HCT116 (cell line): ENCODE results near the gene PGPEP1. TPM values are rescaled to one million over a fixed set of nuclear protein-coding genes. Genes with fewer than 3 reads are reported as not detected.
A peak's percentile ranks its signal among the peaks of the same experiment; 100 is the strongest.

Source experiments
- ATAC-seq: fragments of 200-7000 bp; cut with Tn5 transposase; 2 replicates; pipeline ENCODE4 v1.9.1; 2020; ENCODE audit warnings: mild to moderate bottlenecking, moderate library complexity
- BruUV-seq: library from RNA; stranded (reverse); fragments of 400-500 nt; replicated peaks from 2 replicates; lab custom pipeline; 2021; lab: Mats Ljungman, UMichigan
- CTCF ChIA-PET: fragments of 300-600 bp; sonication (Branson Sonifier 250); formaldehyde crosslinking; loops from one replicate; lab custom pipeline; 2021; ENCODE audit warnings: antibody characterized with exemption; lab: Charles Lee
- POLR2A ChIA-PET: fragments of 300-600, 350-600 bp; sonication (Branson Sonifier 250); formaldehyde crosslinking; loops from one replicate; lab custom pipeline; 2021; ENCODE audit warnings: antibody characterized with exemption; lab: Charles Lee
- RAD21 ChIA-PET, 2 experiments: fragments of 300-600 bp; sonication (Branson Sonifier 250); formaldehyde crosslinking; loops; one replicate each; lab custom pipeline; 2023; ENCODE audit warnings: low total read pairs in 2 of 2; ENCODE audit not compliant: uncharacterized antibody in 2 of 2, unreplicated experiment in 2 of 2, low non-redundant PET in 1 of 2; lab: Charles Lee
- DNase-seq: peaks from one replicate; pipeline ENCODE4 v3.0.0-alpha.2; 2010; ENCODE audit warnings: low read depth, low spot score
- H2AFZ ChIP-seq: fragments of 200-600 bp; shearing (Covaris generic), sonication (generic); 2 replicates; pipeline ENCODE4 v1.6.1; 2017; ENCODE audit warnings: low read depth, mixed run types, mixed read lengths, antibody characterized with exemption, low read length; ENCODE audit not compliant: poor library complexity, severe bottlenecking
- H3K27ac ChIP-seq: 2 replicates; pipeline ENCODE4 v1.5.1; 2012; ENCODE audit warnings: low read depth, low read length
- H3K27me3 ChIP-seq: fragments of 200-600 bp; sonication (generic); 2 replicates; pipeline ENCODE4 v1.6.1; 2016; ENCODE audit warnings: mixed run types, low read length, mixed read lengths; ENCODE audit not compliant: insufficient read depth
- H3K36me3 ChIP-seq, 2 experiments: fragments of 200-500 bp in 1 of 2; fragments of 200-600 bp in 1 of 2; sonication (Bioruptor generic) in 1 of 2; sonication (generic) in 1 of 2; 2 replicates each; pipeline versions ENCODE4 v1.5.1 to v1.6.1; 2014 to 2016; ENCODE audit warnings: low read length in 2 of 2, inconsistent platforms in 1 of 2, mixed read lengths in 1 of 2, mixed run types in 1 of 2; ENCODE audit not compliant: insufficient read depth in 2 of 2, control insufficient read depth in 1 of 2
- H3K4me1 ChIP-seq, 2 experiments: fragments of 200-600 bp in 1 of 2; sonication (generic) in 1 of 2; 2 replicates each; pipeline versions ENCODE4 v1.5.1 to v1.6.1; 2012 to 2017; ENCODE audit warnings: low read length in 2 of 2, inconsistent platforms in 1 of 2, mild to moderate bottlenecking in 1 of 2, mixed read lengths in 1 of 2, mixed run types in 1 of 2, moderate library complexity in 1 of 2; ENCODE audit not compliant: insufficient read depth in 2 of 2, control insufficient read depth in 1 of 2
- H3K4me2 ChIP-seq: fragments of 200-600 bp; sonication (generic); 2 replicates; pipeline ENCODE4 v1.6.1; 2017; ENCODE audit warnings: mixed run types, low read length, mixed read lengths
- H3K4me3 ChIP-seq, 2 experiments: fragments of 200-600 bp in 1 of 2; sonication (generic) in 1 of 2; replicated peaks in 1 of 2; 2 replicates each; pipeline ENCODE4 v1.5.1; 2011 to 2016; ENCODE audit warnings: low read length in 2 of 2, control low read depth in 1 of 2, low read depth in 1 of 2, mild to moderate bottlenecking in 1 of 2, mixed read lengths in 1 of 2, mixed run types in 1 of 2
- H3K79me2 ChIP-seq: fragments of 200-600 bp; sonication (generic); 2 replicates; pipeline ENCODE4 v1.6.1; 2017; ENCODE audit warnings: mild to moderate bottlenecking, mixed run types, low read length, moderate library complexity, mixed read lengths; ENCODE audit not compliant: insufficient read depth
- H3K9ac ChIP-seq: fragments of 200-600 bp; sonication (generic); 2 replicates; pipeline ENCODE4 v1.6.1; 2016; ENCODE audit warnings: low read length, mixed read lengths
- H3K9me2 ChIP-seq: fragments of 200-600 bp; sonication (generic), shearing (Covaris generic); 2 replicates; pipeline ENCODE4 v1.6.1; 2017; ENCODE audit warnings: mixed run types, mild to moderate bottlenecking, moderate library complexity; ENCODE audit not compliant: insufficient read depth
- H3K9me3 ChIP-seq, 2 experiments: fragments of 200-500 bp in 1 of 2; fragments of 200-600 bp in 1 of 2; sonication (Bioruptor generic) in 1 of 2; sonication (generic) in 1 of 2; 2 replicates each; pipeline ENCODE4 v1.6.1; 2014 to 2017; ENCODE audit warnings: low read length in 2 of 2, mixed read lengths in 2 of 2, inconsistent platforms in 1 of 2, low read depth in 1 of 2, mild to moderate bottlenecking in 1 of 2, mixed run types in 1 of 2, moderate library complexity in 1 of 2; ENCODE audit not compliant: control insufficient read depth in 1 of 2, insufficient read depth in 1 of 2
- H4K20me1 ChIP-seq: fragments of 200-600 bp; sonication (generic), shearing (Covaris generic); 2 replicates; pipeline ENCODE4 v1.6.1; 2017; ENCODE audit warnings: mixed run types, mild to moderate bottlenecking, moderate library complexity; ENCODE audit not compliant: insufficient read depth
- CBX3 ChIP-seq: IDR thresholded peaks from 2 replicates; pipeline ENCODE4 v1.6.1; 2012; ENCODE audit warnings: low read depth
- EZH2 ChIP-seq: fragments of 200-600 bp; sonication (generic); IDR thresholded peaks from 2 replicates; pipeline ENCODE4 v1.6.1; 2017; ENCODE audit warnings: antibody characterized with exemption, mixed run types
- EZH2phosphoT487 ChIP-seq: fragments of 200-600 bp; IDR thresholded peaks from 2 replicates; pipeline ENCODE4 v1.6.1; 2018; ENCODE audit warnings: antibody characterized with exemption, borderline replicate concordance
- JUND ChIP-seq: IDR thresholded peaks from 2 replicates; pipeline ENCODE4 v1.6.1; 2012
- POLR2A ChIP-seq: IDR thresholded peaks from 2 replicates; pipeline ENCODE4 v1.7.0; 2011; ENCODE audit warnings: borderline replicate concordance; ENCODE audit not compliant: insufficient read depth, insufficient read length; ENCODE audit errors: extremely low read depth
- POLR2AphosphoS5 ChIP-seq: IDR thresholded peaks from 2 replicates; pipeline ENCODE4 v1.6.1; 2011; ENCODE audit warnings: mild to moderate bottlenecking, low read depth, low read length, moderate library complexity
- RAD21 ChIP-seq: IDR thresholded peaks from 2 replicates; pipeline ENCODE4 v1.6.1; 2012; ENCODE audit warnings: low read depth, mild to moderate bottlenecking
- SIN3A ChIP-seq: IDR thresholded peaks from 2 replicates; pipeline ENCODE4 v1.6.1; 2012; ENCODE audit warnings: low read depth
- SRF ChIP-seq: IDR thresholded peaks from 2 replicates; pipeline ENCODE4 v1.6.1; 2012; ENCODE audit warnings: low read depth
- YY1 ChIP-seq: IDR thresholded peaks from 2 replicates; pipeline ENCODE4 v1.6.1; 2011; ENCODE audit warnings: low read length, low read depth, moderate library complexity, mild to moderate bottlenecking; ENCODE audit not compliant: insufficient replicate concordance; ENCODE audit errors: extremely low read depth
- ZFX ChIP-seq: fragments of 450-650 bp; IDR thresholded peaks from 2 replicates; pipeline ENCODE4 v1.6.1; 2017
- ZNF274 ChIP-seq: fragments of 200-500 bp; sonication (Bioruptor generic); IDR thresholded peaks from 2 replicates; pipeline ENCODE4 v1.6.1; 2014; ENCODE audit warnings: mild to moderate bottlenecking, low read depth, low read length, inconsistent platforms
- intact Hi-C: fragments of 100-400 bp; cut with micrococcal nuclease; formaldehyde crosslinking; loops from 2 replicates; pipeline ENCODE4 v1.10.0; 2022
- total RNA-seq: library from RNA; stranded (reverse); gene quantifications from one replicate; pipeline ENCODE4 v1.2.1, GENCODE V29; 2021; ENCODE audit not compliant: unreplicated experiment
- TF ChIP-seq, protein P1 (sequence below): IDR thresholded peaks from 2 replicates; pipeline ENCODE4 v1.6.1; 2012
- TF ChIP-seq, protein P2 (sequence below): IDR thresholded peaks from 2 replicates; pipeline ENCODE4 v1.6.1; 2011; ENCODE audit warnings: mild to moderate bottlenecking, low read length, moderate library complexity; ENCODE audit not compliant: insufficient replicate concordance; ENCODE audit errors: extremely low read depth
- TF ChIP-seq, protein P3 (sequence below), 3 experiments: fragments of 200-600 bp in 1 of 3; sonication (generic) in 1 of 3; IDR thresholded peaks in 2 of 3; conservative IDR thresholded peaks in 1 of 3; 2 replicates each; pipeline ENCODE4 v1.5.1; 2012 to 2017; ENCODE audit warnings: low read depth in 2 of 3, low read length in 2 of 3, antibody characterized with exemption in 1 of 3, borderline replicate concordance in 1 of 3, control low read depth in 1 of 3, mild to moderate bottlenecking in 1 of 3, mixed read lengths in 1 of 3, mixed run types in 1 of 3, moderate library complexity in 1 of 3; ENCODE audit not compliant: insufficient read depth in 1 of 3
- TF ChIP-seq, protein P4 (sequence below): IDR thresholded peaks from 2 replicates; pipeline ENCODE4 v1.6.1; 2012

The PGPEP1 gene
- total RNA-seq, 1 experiment from 2014 or later: 30.9 TPM

DNA sequence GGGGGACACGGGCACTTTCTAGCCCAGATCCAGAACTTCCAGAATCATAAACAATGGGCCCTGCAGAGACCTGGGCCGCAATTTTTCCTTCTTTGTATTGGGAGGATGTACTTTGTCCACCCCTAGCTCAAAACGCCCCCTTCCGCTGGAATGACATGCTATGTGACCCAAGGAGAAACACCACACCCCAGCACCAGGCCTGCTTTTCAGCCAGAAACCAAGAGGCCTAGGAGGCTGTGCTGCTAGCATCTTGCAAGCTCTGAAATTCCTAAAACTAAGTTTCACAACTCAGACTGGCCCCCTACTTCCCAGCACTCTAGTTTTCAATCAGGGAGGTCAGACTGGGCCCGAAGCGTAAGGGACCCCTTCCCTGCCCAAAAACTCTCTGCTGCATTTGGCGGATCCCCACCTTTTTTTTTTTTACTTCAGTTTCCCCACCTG lies 18.1 kb upstream of the PGPEP1 start:
- intact Hi-C loops: loop anchor here (10.0 kb wide), 1 partner anchor 118 kb away; the partner anchor contains the start of gene RAB3A
- TSS peak; percentile 71 for BruUV-seq

More for the DNA sequence above, 18.1 kb upstream of the PGPEP1 start:
- ChIA-PET RAD21 (interaction anchor here (0.6 to 1.9 kb wide), 6 partner anchors 18 to 349 kb away, joined by 3 to 6 read pairs (median 4); no protein-coding TSS in a partner anchor), POLR2A (interaction anchor here (0.7 to 3.7 kb wide), 11 partner anchors 12 to 92 kb away, joined by 3 to 52 read pairs (median 4); partner anchors contain the start of genes GDF15, IQCN and JUND), CTCF (interaction anchor here (0.6 to 2.5 kb wide), 6 partner anchors 18 to 134 kb away, joined by 3 to 36 read pairs (median 4); partner anchors contain the start of gene JUND)
- Histone ChIP-seq H3K79me2 (peaks cover 55% of the 10 kb centered on the region), H3K4me2 (peak overlapping the region; percentile 87), H4K20me1 (no peaks in the 10 kb centered on the region), H3K27me3 (no peaks in the 10 kb centered on the region), H3K9me3 (no peaks in the 10 kb centered on the region), H3K9ac (peak overlapping the region; percentile 98), H3K9me2 (no peaks in the 10 kb centered on the region), H3K27ac (peak overlapping the region; percentile 93), H2AFZ (no peak overlapping the region), H3K4me1 (peaks cover 54 to 57% of the 10 kb centered on the region in 2 experiments), H3K4me3 (peak overlapping the region; percentile 78 to 97), H3K36me3 (peaks cover 2 to 12% of the 10 kb centered on the region in 2 experiments; a peak in 1 of 4 replicates)
- DNase-seq (no peak), ATAC-seq (no peak; the same call in 1 of the 2 replicates)
- TF ChIP-seq RAD21: peak; percentile 53
- TF ChIP-seq YY1: no peak
- TF ChIP-seq EZH2phosphoT487: no peak
- TF ChIP-seq, protein P1, sequence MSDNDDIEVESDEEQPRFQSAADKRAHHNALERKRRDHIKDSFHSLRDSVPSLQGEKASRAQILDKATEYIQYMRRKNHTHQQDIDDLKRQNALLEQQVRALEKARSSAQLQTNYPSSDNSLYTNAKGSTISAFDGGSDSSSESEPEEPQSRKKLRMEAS: no peak
- TF ChIP-seq, protein P2, sequence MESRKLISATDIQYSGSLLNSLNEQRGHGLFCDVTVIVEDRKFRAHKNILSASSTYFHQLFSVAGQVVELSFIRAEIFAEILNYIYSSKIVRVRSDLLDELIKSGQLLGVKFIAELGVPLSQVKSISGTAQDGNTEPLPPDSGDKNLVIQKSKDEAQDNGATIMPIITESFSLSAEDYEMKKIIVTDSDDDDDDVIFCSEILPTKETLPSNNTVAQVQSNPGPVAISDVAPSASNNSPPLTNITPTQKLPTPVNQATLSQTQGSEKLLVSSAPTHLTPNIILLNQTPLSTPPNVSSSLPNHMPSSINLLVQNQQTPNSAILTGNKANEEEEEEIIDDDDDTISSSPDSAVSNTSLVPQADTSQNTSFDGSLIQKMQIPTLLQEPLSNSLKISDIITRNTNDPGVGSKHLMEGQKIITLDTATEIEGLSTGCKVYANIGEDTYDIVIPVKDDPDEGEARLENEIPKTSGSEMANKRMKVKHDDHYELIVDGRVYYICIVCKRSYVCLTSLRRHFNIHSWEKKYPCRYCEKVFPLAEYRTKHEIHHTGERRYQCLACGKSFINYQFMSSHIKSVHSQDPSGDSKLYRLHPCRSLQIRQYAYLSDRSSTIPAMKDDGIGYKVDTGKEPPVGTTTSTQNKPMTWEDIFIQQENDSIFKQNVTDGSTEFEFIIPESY: no peak
- TF ChIP-seq, protein P3, sequence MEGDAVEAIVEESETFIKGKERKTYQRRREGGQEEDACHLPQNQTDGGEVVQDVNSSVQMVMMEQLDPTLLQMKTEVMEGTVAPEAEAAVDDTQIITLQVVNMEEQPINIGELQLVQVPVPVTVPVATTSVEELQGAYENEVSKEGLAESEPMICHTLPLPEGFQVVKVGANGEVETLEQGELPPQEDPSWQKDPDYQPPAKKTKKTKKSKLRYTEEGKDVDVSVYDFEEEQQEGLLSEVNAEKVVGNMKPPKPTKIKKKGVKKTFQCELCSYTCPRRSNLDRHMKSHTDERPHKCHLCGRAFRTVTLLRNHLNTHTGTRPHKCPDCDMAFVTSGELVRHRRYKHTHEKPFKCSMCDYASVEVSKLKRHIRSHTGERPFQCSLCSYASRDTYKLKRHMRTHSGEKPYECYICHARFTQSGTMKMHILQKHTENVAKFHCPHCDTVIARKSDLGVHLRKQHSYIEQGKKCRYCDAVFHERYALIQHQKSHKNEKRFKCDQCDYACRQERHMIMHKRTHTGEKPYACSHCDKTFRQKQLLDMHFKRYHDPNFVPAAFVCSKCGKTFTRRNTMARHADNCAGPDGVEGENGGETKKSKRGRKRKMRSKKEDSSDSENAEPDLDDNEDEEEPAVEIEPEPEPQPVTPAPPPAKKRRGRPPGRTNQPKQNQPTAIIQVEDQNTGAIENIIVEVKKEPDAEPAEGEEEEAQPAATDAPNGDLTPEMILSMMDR (IDR thresholded peaks at IDR 0.05 in 2 of 3, conservative IDR thresholded peaks at IDR 0.05 in 1 of 3; ENCODE audit: borderline replicate concordance in 1 of 3, insufficient read depth in 1 of 3, low read depth in 2 of 3, low read length in 2 of 3): peak in 2 of 3 experiments; percentile 14 to 17; a peak in 1 of 6 replicates
- TF ChIP-seq ZNF274: no peak
- TF ChIP-seq ZFX: peak; percentile 73; the same call in 1 of the 2 replicates
- TF ChIP-seq EZH2: no peak
- no peak for TF ChIP-seq CBX3
- no peak for TF ChIP-seq JUND
- TF ChIP-seq SIN3A: no peak
- TF ChIP-seq, protein P4, sequence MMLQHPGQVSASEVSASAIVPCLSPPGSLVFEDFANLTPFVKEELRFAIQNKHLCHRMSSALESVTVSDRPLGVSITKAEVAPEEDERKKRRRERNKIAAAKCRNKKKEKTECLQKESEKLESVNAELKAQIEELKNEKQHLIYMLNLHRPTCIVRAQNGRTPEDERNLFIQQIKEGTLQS: no peak
- no peak for TF ChIP-seq POLR2A
- TF ChIP-seq SRF: no peak
- no peak for TF ChIP-seq POLR2AphosphoS5
